ENCODE measurements around the gene RASSF3. TPM values are rescaled to one million over a fixed set of nuclear protein-coding genes. Genes with fewer than 3 reads are reported as not detected.

RASSF3 gene
- total and polyA plus RNA-seq, 10 of the 15 experiments (the other 5 are each of a cell fraction or from before 2014, with no cell fraction given) = 6.9 to 62.4 (median 30.3) TPM

DNA sequence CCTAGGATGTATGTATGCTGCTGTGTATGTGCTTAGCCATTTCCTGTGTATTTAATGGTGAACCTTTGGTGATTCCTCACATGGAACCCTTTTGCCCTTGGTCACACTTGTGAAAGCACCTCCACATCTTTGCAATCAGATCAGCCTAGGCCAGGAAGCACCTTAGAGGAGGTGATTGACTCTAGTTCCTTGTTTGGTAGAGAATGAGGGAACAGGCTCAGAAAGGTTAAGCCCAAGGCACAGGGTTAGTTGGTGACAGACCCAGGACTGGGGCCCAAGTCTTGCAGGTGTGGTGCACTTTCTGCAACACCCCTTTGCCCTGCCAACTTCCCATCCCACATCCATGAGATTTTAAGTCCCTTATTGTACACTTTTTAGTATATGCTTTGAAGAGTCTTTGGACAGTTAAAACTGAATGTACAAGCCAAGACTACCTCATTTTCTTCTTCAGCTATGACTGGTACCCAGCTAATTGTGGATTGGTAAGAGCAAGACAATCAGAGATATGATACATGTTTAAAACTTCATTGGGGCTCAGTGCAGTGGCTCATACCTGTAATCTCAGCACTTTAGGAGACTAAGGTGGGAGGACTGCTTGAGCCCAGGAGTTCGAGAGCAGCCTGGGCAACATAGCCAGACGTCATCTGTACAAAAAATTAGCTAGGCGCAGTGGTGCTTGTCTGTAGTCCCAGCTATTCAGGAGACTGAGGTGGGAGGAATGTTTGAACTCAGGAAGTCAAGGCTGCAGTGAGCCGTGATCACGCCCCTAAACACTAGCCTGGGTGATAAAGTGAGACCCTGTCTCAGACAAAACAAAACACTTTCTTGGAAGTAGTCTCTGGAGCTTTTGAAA is 71.1 kb downstream of the RASSF3 start:
- H3K27me3 ChIP-seq (replicated peaks in 1 of 2; ENCODE audit: control insufficient read depth in 2 of 2, insufficient read depth in 2 of 2, low read length in 1 of 2) = no peaks in the 10 kb centered on the region
- in situ Hi-C loops (cut with MboI) (no loop called here), intact Hi-C loops (cut with micrococcal nuclease; ENCODE audit: unreplicated experiment) (no loop called here)
- peak overlapping the region; percentile 31 for H3K4me2 ChIP-seq (ENCODE audit: control insufficient read depth, insufficient read depth)
- H3K27ac ChIP-seq (ENCODE audit: control insufficient read depth, insufficient read depth) = peak overlapping the region; percentile 51
- ATAC-seq (peak; percentile 41), DNase-seq (ENCODE audit: low read depth, low spot score) (no peak), FAIRE-seq (no peak)
- peaks cover 0 to 19% of the 10 kb centered on the region in 2 experiments; a peak in 3 of 4 replicates for H3K36me3 ChIP-seq (ENCODE audit: control insufficient read depth in 2 of 2, insufficient read depth in 2 of 2, low read length in 1 of 2)
- H4K20me1 ChIP-seq (ENCODE audit: control insufficient read depth, insufficient read depth) = no peaks in the 10 kb centered on the region; the same call in 1 of the 2 replicates
- ChIA-PET CTCF (interaction anchor here (0.5 to 7.7 kb wide), 3 partner anchors 15 to 132 kb away, joined by 3 to 48 read pairs (median 3); no protein-coding TSS in a partner anchor), POLR2A (interaction anchor here (0.6 to 1.9 kb wide), 2 partner anchors 9 to 13 kb away, joined by 3 to 7 read pairs; no protein-coding TSS in a partner anchor), SMC1A (ENCODE audit: uncharacterized antibody, unreplicated experiment) (interaction anchor here (0.7 to 5.5 kb wide), 8 partner anchors 9 to 132 kb away, joined by 3 to 41 read pairs (median 6); no protein-coding TSS in a partner anchor), RAD21 (ENCODE audit: unreplicated experiment) (interaction anchor here (1.1 to 1.5 kb wide), 2 partner anchors 14 to 17 kb away, joined by 3 to 6 read pairs; no protein-coding TSS in a partner anchor)
- peaks cover 44% of the 10 kb centered on the region for H3K4me1 ChIP-seq (ENCODE audit: control insufficient read depth, insufficient read depth, low read length)
- no peak overlapping the region; the same call in 1 of the 2 replicates for H3K9ac ChIP-seq (ENCODE audit: control insufficient read depth, insufficient read depth, low read length)
- H3K79me2 ChIP-seq (ENCODE audit: control insufficient read depth, insufficient read depth, low read length) = peaks cover 62% of the 10 kb centered on the region
- no TSS peak for BruUV-seq (replicated peaks)
- H2AFZ ChIP-seq (ENCODE audit: control insufficient read depth, low read depth, low read length) = no peak overlapping the region
- H3K9me3 ChIP-seq (replicated peaks; ENCODE audit: control insufficient read depth, insufficient read depth, low read length) = no peaks in the 10 kb centered on the region
- no peak overlapping the region for H3K4me3 ChIP-seq
- TF ChIP-seq SIN3A (IDR thresholded peaks at IDR 0.05; ENCODE audit: low read depth, low read length) = no peak
- TF ChIP-seq JUNB (IDR thresholded peaks at IDR 0.05) = peak; percentile 75
- no peak for TF ChIP-seq ZSCAN29 (IDR thresholded peaks at IDR 0.05)
- peak in 1 of 2 experiments; percentile 28; a peak in 1 of 4 replicates for TF ChIP-seq ETV6 (conservative IDR thresholded peaks at IDR 0.05 in 1 of 2, IDR thresholded peaks at IDR 0.05 in 1 of 2; ENCODE audit: borderline replicate concordance in 1 of 2, low read depth in 1 of 2)
- peak; percentile 43; the same call in 1 of the 2 replicates for TF ChIP-seq ATF2 (IDR thresholded peaks at IDR 0.05; ENCODE audit: low read length)
- peak in 1 of 2 experiments; percentile 7; a peak in 1 of 4 replicates for TF ChIP-seq BHLHE40 (IDR thresholded peaks at IDR 0.05; ENCODE audit: borderline replicate concordance in 1 of 2, low read depth in 2 of 2, low read length in 1 of 2)
- no peak for TF ChIP-seq WRNIP1 (IDR thresholded peaks at IDR 0.05; ENCODE audit: borderline replicate concordance, low read depth, low read length)
- TF ChIP-seq NFIC (IDR thresholded peaks at IDR 0.05; ENCODE audit: low read depth, low read length) = peak; percentile 49; the same call in 1 of the 2 replicates
- TF ChIP-seq BCL11A (IDR thresholded peaks at IDR 0.05; ENCODE audit: low read depth, low read length) = 0 out of 2 replicates have a peak, but pooled peaks have one; percentile 10
- TF ChIP-seq CHD4 (IDR thresholded peaks at IDR 0.05) = no peak
- 59% methylated on average over 5 of the region's 5 CpGs for WGBS (ENCODE audit: insufficient coverage, insufficient replicate concordance, low lambda C conversion rate, missing lambda C conversion rate)
